B cell (primary cell): ENCODE data around the gene MLLT10. TPM values are rescaled to one million over a fixed set of nuclear protein-coding genes. Genes with fewer than 3 reads are reported as not detected.
"Not testable (repeated sequence)": the region's sequence is repeated elsewhere in the genome, so short reads cannot be mapped to it uniquely, and the experiment has no call there.

Source experiments
- ATAC-seq: fragments of 200-7000 bp; cut with Tn5 transposase; one replicate; pipeline ENCODE4 v1.10.0; 2021; ENCODE audit warnings: low read depth, mild to moderate bottlenecking, moderate number of reproducible peaks, moderate library complexity
- CTCF ChIA-PET: fragments of 350-600 bp; sonication (Branson Sonifier 250); formaldehyde crosslinking; loops from one replicate; lab custom pipeline; 2021; ENCODE audit warnings: antibody characterized with exemption, inconsistent platforms; lab: Charles Lee
- POLR2A ChIA-PET: fragments of 350-600 bp; sonication (Branson Sonifier 250); formaldehyde crosslinking; loops from one replicate; lab custom pipeline; 2021; ENCODE audit warnings: antibody characterized with exemption; lab: Charles Lee
- DNase-seq: peaks from one replicate; pipeline ENCODE4 v3.0.0; 2013
- H2AFZ ChIP-seq: 2 replicates; pipeline ENCODE4 v1.6.1; 2012; ENCODE audit warnings: mild to moderate bottlenecking, low read depth, low read length; ENCODE audit not compliant: insufficient read depth, poor library complexity, severe bottlenecking
- H3K27ac ChIP-seq, 2 donors: 1 replicate in 1 of 2; 2 replicates in 1 of 2; pipeline ENCODE4 v1.5.1; 2012 to 2013; ENCODE audit warnings: low read length in 2 of 2, mild to moderate bottlenecking in 2 of 2, moderate library complexity in 1 of 2
- H3K27me3 ChIP-seq, 4 experiments: fragments of 200-600 bp in 1 of 4; sonication (generic) in 1 of 4; replicated peaks in 1 of 4; 1 replicate in 2 of 4; 2 replicates in 2 of 4; pipeline versions ENCODE4 v1.6.1 to v1.7.0; 2013 to 2016; ENCODE audit warnings: low read length in 3 of 4, mild to moderate bottlenecking in 2 of 4, mixed read lengths in 1 of 4, moderate library complexity in 1 of 4; ENCODE audit not compliant: insufficient read depth in 4 of 4, control insufficient read depth in 3 of 4; ENCODE audit errors: control extremely low read depth in 1 of 4
- H3K36me3 ChIP-seq, 2 experiments: replicated peaks in 1 of 2; 1 replicate in 1 of 2; 2 replicates in 1 of 2; pipeline versions ENCODE4 v1.6.1 to v1.7.1; 2013; ENCODE audit warnings: low read length in 1 of 2; ENCODE audit not compliant: insufficient read depth in 2 of 2, control insufficient read depth in 1 of 2; ENCODE audit errors: control extremely low read depth in 1 of 2, extremely low read depth in 1 of 2
- H3K4me1 ChIP-seq, 2 donors: fragments of 200-600 bp in 1 of 2; sonication (generic) in 1 of 2; 1 replicate in 1 of 2; 2 replicates in 1 of 2; pipeline versions ENCODE4 v1.5.1 to v1.6.1; 2013 to 2017; ENCODE audit warnings: low read length in 2 of 2; ENCODE audit not compliant: control insufficient read depth in 2 of 2, insufficient read depth in 2 of 2
- H3K4me2 ChIP-seq: replicated peaks from 2 replicates; pipeline ENCODE3; 2012; ENCODE audit warnings: mild to moderate bottlenecking, low read depth, low read length; ENCODE audit not compliant: poor library complexity, severe bottlenecking
- H3K4me3 ChIP-seq, 5 experiments: fragments of 200-600 bp in 1 of 5; sonication (generic) in 1 of 5; 1 replicate in 3 of 5; 2 replicates in 2 of 5; pipeline versions ENCODE4 v1.5.1 to v1.7.0; 2011 to 2016; ENCODE audit warnings: low read length in 4 of 5, mild to moderate bottlenecking in 4 of 5, low read depth in 2 of 5, control low read depth in 1 of 5, moderate library complexity in 1 of 5; ENCODE audit not compliant: insufficient read depth in 1 of 5; ENCODE audit errors: control extremely low read depth in 1 of 5, extremely low read depth in 1 of 5
- H3K79me2 ChIP-seq: fragments of 200-600 bp; sonication (generic); one replicate; pipeline ENCODE4 v1.6.0; 2016; ENCODE audit warnings: low read length; ENCODE audit not compliant: control insufficient read depth, insufficient read depth
- H3K9ac ChIP-seq: fragments of 200-600 bp; sonication (generic); 2 replicates; pipeline ENCODE4 v1.6.1; 2017; ENCODE audit warnings: mild to moderate bottlenecking, low read length, moderate library complexity
- H3K9me3 ChIP-seq, 3 donors: one replicate each; pipeline versions ENCODE4 v1.6.1 to v1.7.1; 2013; ENCODE audit warnings: low read length in 2 of 3; ENCODE audit not compliant: control insufficient read depth in 2 of 3, insufficient read depth in 1 of 3; ENCODE audit errors: control extremely low read depth in 1 of 3
- H4K20me1 ChIP-seq: 2 replicates; pipeline ENCODE4 v1.6.0; 2012; ENCODE audit warnings: mild to moderate bottlenecking, low read length; ENCODE audit not compliant: insufficient read depth, control insufficient read depth, poor library complexity, severe bottlenecking
- H3K27ac Mint-ChIP-seq: one replicate; pipeline ENCODE4 v1.8.0; 2021; ENCODE audit warnings: mixed read lengths
- H3K27me3 Mint-ChIP-seq: one replicate; pipeline ENCODE4 v1.8.0; 2021; ENCODE audit warnings: mixed read lengths
- H3K4me1 Mint-ChIP-seq: one replicate; pipeline ENCODE4 v1.8.0; 2021; ENCODE audit warnings: mixed read lengths
- H3K4me3 Mint-ChIP-seq: one replicate; pipeline ENCODE4 v1.8.0; 2021; ENCODE audit warnings: mixed read lengths
- H3K9me3 Mint-ChIP-seq: one replicate; pipeline ENCODE4 v1.8.0; 2022; ENCODE audit warnings: mixed read lengths; ENCODE audit not compliant: insufficient read depth
- EZH2 ChIP-seq: IDR thresholded peaks from 2 replicates; pipeline ENCODE4 v1.6.1; 2012; ENCODE audit warnings: borderline replicate concordance, low read depth, mild to moderate bottlenecking, moderate library complexity, low read length; ENCODE audit not compliant: insufficient read depth, poor library complexity, severe bottlenecking
- WGBS: methylation state at CpG from one replicate; pipeline ENCODE4 v1.1.5; 2013; ENCODE audit warnings: missing lambda C conversion rate; ENCODE audit not compliant: insufficient coverage; 5-methylcytosine and 5-hydroxymethylcytosine counted together
- intact Hi-C: fragments of 100-400 bp; cut with micrococcal nuclease; formaldehyde crosslinking; loops from one replicate; pipeline ENCODE4 v1.10.0; 2022
- polyA plus RNA-seq: library from polyadenylated mRNA; depleted of rRNA; stranded (reverse); fragments of >200 nt; gene quantifications from 2 replicates; pipeline ENCODE4 v1.2.3, GENCODE V29; 2012
- total RNA-seq, 2 donors: library from RNA; stranded (reverse); fragments of 120-200 nt in 1 of 2; gene quantifications; 1 replicate in 1 of 2; 2 replicates in 1 of 2; pipeline versions ENCODE4 v1.2.3 to v1.2.4, GENCODE V29; 2013 to 2022
- TF ChIP-seq, protein P1 (sequence below): fragments of 200-600 bp; IDR thresholded peaks from one replicate; pipeline ENCODE4 v1.8.0; 2022; ENCODE audit warnings: antibody characterized with exemption, mild to moderate bottlenecking

MLLT10 gene
- total and polyA plus RNA-seq, 2 donors (not counting 1 experiment from before 2014, with no cell fraction given): 21.7 to 70.5 TPM

DNA sequence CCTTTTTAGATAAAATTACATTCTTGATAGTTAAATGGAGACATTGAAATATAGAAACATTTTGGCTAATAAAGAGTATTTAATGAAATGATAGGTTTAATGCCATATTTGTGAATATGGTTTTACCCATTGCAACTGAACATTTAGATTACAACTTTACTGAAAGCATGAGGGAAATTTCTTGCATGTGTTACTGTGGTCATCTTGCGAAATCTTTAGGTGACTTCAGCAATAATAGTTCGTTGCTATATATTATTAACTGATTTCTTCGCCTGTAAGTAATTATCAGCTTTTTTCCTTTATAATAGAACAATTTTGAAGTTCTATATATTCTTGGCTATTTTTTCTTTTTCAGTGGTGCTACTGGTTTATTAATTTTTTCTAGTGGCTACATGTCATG, 83.2 kb downstream of the MLLT10 start:
- TF ChIP-seq, protein P1, sequence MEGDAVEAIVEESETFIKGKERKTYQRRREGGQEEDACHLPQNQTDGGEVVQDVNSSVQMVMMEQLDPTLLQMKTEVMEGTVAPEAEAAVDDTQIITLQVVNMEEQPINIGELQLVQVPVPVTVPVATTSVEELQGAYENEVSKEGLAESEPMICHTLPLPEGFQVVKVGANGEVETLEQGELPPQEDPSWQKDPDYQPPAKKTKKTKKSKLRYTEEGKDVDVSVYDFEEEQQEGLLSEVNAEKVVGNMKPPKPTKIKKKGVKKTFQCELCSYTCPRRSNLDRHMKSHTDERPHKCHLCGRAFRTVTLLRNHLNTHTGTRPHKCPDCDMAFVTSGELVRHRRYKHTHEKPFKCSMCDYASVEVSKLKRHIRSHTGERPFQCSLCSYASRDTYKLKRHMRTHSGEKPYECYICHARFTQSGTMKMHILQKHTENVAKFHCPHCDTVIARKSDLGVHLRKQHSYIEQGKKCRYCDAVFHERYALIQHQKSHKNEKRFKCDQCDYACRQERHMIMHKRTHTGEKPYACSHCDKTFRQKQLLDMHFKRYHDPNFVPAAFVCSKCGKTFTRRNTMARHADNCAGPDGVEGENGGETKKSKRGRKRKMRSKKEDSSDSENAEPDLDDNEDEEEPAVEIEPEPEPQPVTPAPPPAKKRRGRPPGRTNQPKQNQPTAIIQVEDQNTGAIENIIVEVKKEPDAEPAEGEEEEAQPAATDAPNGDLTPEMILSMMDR: no peak
- TF ChIP-seq EZH2: no peak
- no peak overlapping the region for H3K4me3 Mint-ChIP-seq
- H3K36me3 ChIP-seq: peaks cover 1 to 5% of the 10 kb centered on the region in 2 experiments
- no peak overlapping the region for H3K4me2 ChIP-seq
- H3K27ac ChIP-seq: no peak overlapping the region
- no peaks in the 10 kb centered on the region for H4K20me1 ChIP-seq
- H3K4me3 ChIP-seq: no peak overlapping the region
- peaks cover 2% of the 10 kb centered on the region for H3K4me1 Mint-ChIP-seq
- intact Hi-C loops: no loop called here
- no peaks in the 10 kb centered on the region for H3K27me3 ChIP-seq
- H3K27ac Mint-ChIP-seq: no peak overlapping the region
- no CpG with 5 or more reads among the region's 3 CpGs for WGBS
- no peaks in the 10 kb centered on the region for H3K4me1 ChIP-seq
- CTCF ChIA-PET: no interaction called here
- ATAC-seq (no peak), DNase-seq (no peak)
- no peaks in the 10 kb centered on the region for H3K27me3 Mint-ChIP-seq
- H3K9ac ChIP-seq: no peak overlapping the region
- POLR2A ChIA-PET: no interaction called here
- H2AFZ ChIP-seq: no peak overlapping the region
- peaks cover 3% of the 10 kb centered on the region for H3K79me2 ChIP-seq
- H3K9me3 ChIP-seq: peaks cover 0 to 6% (median 0%) of the 10 kb centered on the region in 3 donors
- no peaks in the 10 kb centered on the region for H3K9me3 Mint-ChIP-seq

DNA sequence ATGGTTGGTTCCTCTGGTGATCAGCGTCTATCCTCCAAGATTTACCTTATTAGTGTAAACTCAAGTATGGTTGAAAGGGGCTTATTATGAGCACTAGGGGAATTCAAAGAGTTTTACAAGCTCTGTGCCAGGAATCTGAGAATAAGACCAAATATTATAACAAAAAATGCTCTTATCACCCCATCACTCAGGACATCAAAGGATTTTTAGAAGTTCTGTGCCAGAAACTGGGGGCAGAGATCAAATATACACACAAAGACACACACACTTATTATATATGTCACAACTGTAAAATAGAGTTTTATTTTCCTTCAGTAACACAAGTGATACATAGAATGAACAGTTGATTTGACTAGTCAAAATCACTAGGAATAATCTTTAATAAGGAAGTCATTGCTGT, 89.3 kb downstream of the MLLT10 start:
- Histone ChIP-seq H3K4me3 (no peak overlapping the region), H3K79me2 (no peaks in the 10 kb centered on the region), H3K9ac (no peak overlapping the region), H3K27me3 (no peaks in the 10 kb centered on the region), H3K36me3 (peaks cover 9 to 36% of the 10 kb centered on the region in 2 experiments), H4K20me1 (no peaks in the 10 kb centered on the region), H3K27ac (no peak overlapping the region), H2AFZ (no peak overlapping the region), H3K9me3 (peaks cover 0 to 6% (median 0%) of the 10 kb centered on the region in 3 donors), H3K4me1 (no peaks in the 10 kb centered on the region), H3K4me2 (no peak overlapping the region)
- TF ChIP-seq, protein P1: no peak
- TF ChIP-seq EZH2: no peak
- ChIA-PET CTCF (no interaction called here), POLR2A (no interaction called here)
- Mint-ChIP-seq H3K4me1 (no peaks in the 10 kb centered on the region), H3K9me3 (no peaks in the 10 kb centered on the region), H3K27ac (no peak overlapping the region), H3K4me3 (no peak overlapping the region), H3K27me3 (no peaks in the 10 kb centered on the region)
- DNase-seq: no peak
- no CpG with 5 or more reads among the region's 1 CpG for WGBS
- no peak for ATAC-seq
- intact Hi-C loops: no loop called here

DNA sequence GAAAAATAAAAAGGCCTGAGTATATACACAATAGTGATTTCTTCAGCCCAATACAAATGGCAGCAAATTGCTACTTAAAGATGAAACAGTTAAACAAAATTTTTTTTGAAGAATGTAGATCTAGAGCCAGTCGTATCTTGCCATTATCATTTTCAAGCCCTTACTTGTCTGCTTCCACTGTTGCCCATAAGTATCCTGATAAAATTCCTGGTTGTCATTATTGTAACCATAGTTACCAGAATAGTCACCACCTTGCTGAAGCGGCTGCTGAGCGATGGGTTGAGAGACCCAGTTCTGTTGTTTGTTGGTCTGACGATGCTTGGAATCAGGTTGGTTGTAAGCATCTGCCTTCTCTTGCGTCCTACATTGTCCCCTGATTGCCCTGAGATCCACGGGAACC, 90.4 kb downstream of the MLLT10 start:
- H3K79me2 ChIP-seq, H3K4me1 Mint-ChIP-seq, CTCF ChIA-PET, H3K4me2 ChIP-seq, POLR2A ChIA-PET, H3K4me1 ChIP-seq, H3K27ac Mint-ChIP-seq, H3K9ac ChIP-seq, ATAC-seq, intact Hi-C loops, H3K27me3 Mint-ChIP-seq, DNase-seq, H3K4me3 Mint-ChIP-seq, H3K27ac ChIP-seq, H3K9me3 ChIP-seq, H3K9me3 Mint-ChIP-seq, H3K27me3 ChIP-seq, H2AFZ ChIP-seq, H4K20me1 ChIP-seq, H3K4me3 ChIP-seq: not testable (repeated sequence)
- WGBS: 100% methylated on average over 4 of the region's 6 CpGs
- peaks cover 9 to 36% of the 10 kb centered on the region in 2 experiments for H3K36me3 ChIP-seq
